Loucy (cell line): Measurements from ENCODE around the gene GABRR1.

ENCODE experiments used
- CTCF ChIP-seq: fragments of 200-600 bp; sonication (generic); conservative IDR thresholded peaks from 2 replicates; pipeline ENCODE4 v1.5.1; 2014; ENCODE audit warnings: mild to moderate bottlenecking, antibody characterized with exemption, low read length
- EZH2phosphoT487 ChIP-seq: fragments of 200-600 bp; IDR thresholded peaks from 2 replicates; pipeline ENCODE4 v1.6.1; 2018; ENCODE audit warnings: antibody characterized with exemption, mild to moderate bottlenecking, moderate library complexity, borderline replicate concordance

DNA sequence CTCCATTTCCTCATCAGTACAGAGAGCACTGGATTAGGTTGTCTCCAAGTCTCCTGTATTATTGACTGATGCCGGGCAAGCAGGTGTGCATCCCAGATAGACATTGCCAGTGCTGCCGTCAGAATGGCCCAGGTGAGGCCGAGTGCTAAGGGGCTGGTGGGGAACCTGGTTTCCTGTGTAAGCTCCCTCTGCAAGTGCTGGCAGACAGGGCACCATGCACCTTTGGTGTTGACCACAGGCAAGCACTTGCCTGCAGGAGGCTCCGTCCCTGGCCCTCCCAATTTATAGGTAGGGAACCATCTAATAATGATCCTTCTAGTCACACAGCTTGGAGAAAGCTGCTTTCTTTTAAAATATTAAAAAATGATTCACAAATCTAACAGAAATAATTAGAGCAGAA lies 747 bp downstream of the GABRR1 start:
- TF ChIP-seq CTCF (no peak), EZH2phosphoT487 (no peak)
